Endothelial cell of umbilical vein (primary cell): Measurements from ENCODE around the gene PRKAG2. TPM values are rescaled to one million over a fixed set of nuclear protein-coding genes. Genes with fewer than 3 reads are reported as not detected.

Experiments
- BruUV-seq: library from RNA; stranded (reverse); fragments of 400-500 nt; replicated peaks from 2 replicates; lab custom pipeline; 2021; lab: Mats Ljungman, UMichigan
- CTCF ChIA-PET: fragments of 300-600, 350-600 bp; sonication (Branson Sonifier 250); formaldehyde crosslinking; loops from one replicate; lab custom pipeline; 2021; ENCODE audit warnings: antibody characterized with exemption, inconsistent platforms; lab: Charles Lee
- POLR2A ChIA-PET: fragments of 300-600, 350-600 bp; sonication (Branson Sonifier 250); formaldehyde crosslinking; loops from one replicate; lab custom pipeline; 2021; ENCODE audit warnings: antibody characterized with exemption, inconsistent platforms; lab: Charles Lee
- DNase-seq: peaks from one replicate; pipeline ENCODE4 v3.0.0-alpha.2; 2011; ENCODE audit warnings: low read depth, low spot score
- FAIRE-seq: peaks from 2 replicates; lab custom pipeline; 2011; peaks lifted over from hg19 to GRCh38; lab: Jason Lieb, UNC
- H2AFZ ChIP-seq: 2 replicates; pipeline ENCODE4 v1.6.0; 2012; ENCODE audit warnings: low read depth, low read length, control low read depth, inconsistent platforms
- H3K27ac ChIP-seq: 2 replicates; pipeline ENCODE4 v1.5.1; 2011; ENCODE audit warnings: low read depth, mild to moderate bottlenecking, control low read depth, low read length, moderate library complexity; ENCODE audit not compliant: insufficient read depth
- H3K27me3 ChIP-seq, 2 experiments: 2 replicates each; pipeline versions ENCODE4 v1.6.0 to v1.6.1; 2011; ENCODE audit warnings: low read length in 2 of 2, mixed read lengths in 1 of 2; ENCODE audit not compliant: control insufficient read depth in 2 of 2, insufficient read depth in 2 of 2
- H3K36me3 ChIP-seq, 2 experiments: 2 replicates in 1 of 2; 3 replicates in 1 of 2; pipeline ENCODE4 v1.5.1; 2011; ENCODE audit warnings: low read length in 2 of 2, mild to moderate bottlenecking in 1 of 2, moderate library complexity in 1 of 2; ENCODE audit not compliant: control insufficient read depth in 2 of 2, insufficient read depth in 2 of 2; ENCODE audit errors: extremely low read depth in 1 of 2
- H3K4me1 ChIP-seq: 3 replicates; pipeline ENCODE4 v1.5.1; 2011; ENCODE audit warnings: mild to moderate bottlenecking, low read length; ENCODE audit not compliant: control insufficient read depth, insufficient read depth; ENCODE audit errors: extremely low read depth
- H3K4me2 ChIP-seq: 2 replicates; pipeline ENCODE4 v1.6.1; 2011; ENCODE audit warnings: low read length, control low read depth, mixed read lengths; ENCODE audit not compliant: insufficient read depth
- H3K4me3 ChIP-seq, 3 experiments: fragments of 200-600 bp in 1 of 3; sonication (generic), shearing (Covaris generic) in 1 of 3; replicated peaks in 1 of 3; 2 replicates each; pipeline ENCODE4 v1.5.1; 2011 to 2016; ENCODE audit warnings: control low read depth in 3 of 3, low read length in 3 of 3, mild to moderate bottlenecking in 2 of 3, inconsistent platforms in 1 of 3, low read depth in 1 of 3, moderate library complexity in 1 of 3; ENCODE audit not compliant: insufficient read depth in 1 of 3
- H3K79me2 ChIP-seq: 2 replicates; pipeline ENCODE4 v1.6.0; 2012; ENCODE audit warnings: low read length, inconsistent platforms; ENCODE audit not compliant: control insufficient read depth, insufficient read depth
- H3K9ac ChIP-seq: replicated peaks from 2 replicates; pipeline ENCODE3; 2011; ENCODE audit warnings: low read length, control low read depth; ENCODE audit not compliant: insufficient read depth; ENCODE audit errors: extremely low read depth
- H3K9me1 ChIP-seq: replicated peaks from 3 replicates; pipeline ENCODE4 v1.6.0; 2011; ENCODE audit warnings: mild to moderate bottlenecking, low read length; ENCODE audit not compliant: control insufficient read depth, insufficient read depth; ENCODE audit errors: extremely low read depth
- H3K9me3 ChIP-seq: replicated peaks from 2 replicates; pipeline ENCODE4 v1.5.1; 2012; ENCODE audit warnings: low read length, inconsistent platforms; ENCODE audit not compliant: control insufficient read depth, insufficient read depth
- H4K20me1 ChIP-seq: replicated peaks from 2 replicates; pipeline ENCODE3; 2011; ENCODE audit warnings: mild to moderate bottlenecking, low read length; ENCODE audit not compliant: control insufficient read depth, insufficient read depth; ENCODE audit errors: extremely low read depth
- CTCF ChIP-seq, 2 donors: IDR thresholded peaks; 1 replicate in 1 of 2; 2 replicates in 1 of 2; pipeline ENCODE4 v1.5.1; 2011; ENCODE audit warnings: low read length in 2 of 2, mild to moderate bottlenecking in 2 of 2, moderate library complexity in 2 of 2, control low read depth in 1 of 2, inconsistent platforms in 1 of 2, low read depth in 1 of 2; ENCODE audit not compliant: insufficient read depth in 1 of 2; ENCODE audit errors: extremely low read depth in 1 of 2
- EZH2 ChIP-seq: IDR thresholded peaks from 2 replicates; pipeline ENCODE4 v1.6.1; 2012; ENCODE audit warnings: borderline replicate concordance, low read depth, mild to moderate bottlenecking, moderate library complexity, low read length, inconsistent platforms; ENCODE audit not compliant: severe bottlenecking
- FOS ChIP-seq: IDR thresholded peaks from 2 replicates; pipeline ENCODE4 v1.6.1; 2011; ENCODE audit warnings: mild to moderate bottlenecking, low read length, moderate library complexity, borderline replicate concordance; ENCODE audit not compliant: insufficient read depth
- JUN ChIP-seq: IDR thresholded peaks from 2 replicates; pipeline ENCODE4 v1.6.1; 2011; ENCODE audit warnings: borderline replicate concordance, low read depth; ENCODE audit not compliant: insufficient read length, insufficient read depth
- MYC ChIP-seq: IDR thresholded peaks from one replicate; pipeline ENCODE4 v1.6.1; 2011; ENCODE audit warnings: mild to moderate bottlenecking, low read depth, low read length
- POLR2A ChIP-seq: IDR thresholded peaks from 2 replicates; pipeline ENCODE4 v1.6.1; 2012; ENCODE audit warnings: low read depth, mild to moderate bottlenecking, control low read depth, low read length
- POLR2AphosphoS5 ChIP-seq: IDR thresholded peaks from 2 replicates; pipeline ENCODE4 v1.6.1; 2012; ENCODE audit warnings: low read depth, mild to moderate bottlenecking, control low read depth, low read length, moderate library complexity; ENCODE audit not compliant: insufficient read depth
- dilution Hi-C: fragments of 300-500 bp; cut with MboI; formaldehyde crosslinking; loops from one replicate; pipeline ENCODE4 v1.15.0; 2019; ENCODE audit warnings: low sequenced_read_pairs; ENCODE audit not compliant: extremely low pct_ligation_motif_present
- intact Hi-C: fragments of 100-400 bp; cut with micrococcal nuclease; formaldehyde crosslinking; loops from one replicate; pipeline ENCODE4 v1.10.0; 2022
- polyA plus RNA-seq, 4 experiments: library from polyadenylated mRNA; depleted of rRNA in 3 of 4; stranded (reverse) in 3 of 4; unstranded in 1 of 4; fragments of >200 nt; gene quantifications; 2 replicates each; pipeline versions ENCODE4 v1.2.1 to v1.2.3, GENCODE V29; 2011 to 2012; ENCODE audit warnings: missing spikeins in 1 of 4
- total RNA-seq: library from RNA; stranded (reverse); gene quantifications from 2 replicates; pipeline ENCODE4 v1.2.3, GENCODE V29; 2021

Gene PRKAG2
- total and polyA plus RNA-seq, 2 donors (not counting 3 experiments of a cell fraction or from before 2014, with no cell fraction given) = 19.3 to 51.5 TPM

DNA sequence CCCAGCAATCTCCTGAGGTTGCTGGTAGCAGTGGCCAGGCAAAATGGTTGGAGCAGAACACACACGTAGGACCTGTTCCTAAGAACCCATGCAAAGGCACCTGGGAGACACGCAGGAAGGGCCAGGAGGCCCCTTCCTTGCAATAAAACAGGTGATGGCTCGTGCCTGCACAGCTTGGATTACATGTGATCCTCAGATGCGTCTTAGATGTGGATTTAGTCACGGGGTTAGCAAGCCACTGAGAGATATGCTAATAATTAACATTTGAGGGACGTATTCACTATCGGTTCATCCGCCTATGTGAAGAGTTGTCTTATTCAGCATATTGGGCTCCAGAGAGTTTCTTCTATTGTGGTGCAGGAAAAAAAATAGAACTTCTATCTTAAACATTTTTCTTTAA lies 352.6 kb downstream of the PRKAG2 start:
- no peak overlapping the region for H3K4me3 ChIP-seq
- no peak for FAIRE-seq
- peaks cover 5% of the 10 kb centered on the region for H3K4me1 ChIP-seq
- H3K9me1 ChIP-seq = no peaks in the 10 kb centered on the region
- DNase-seq = no peak
- POLR2A ChIA-PET = no interaction called here
- BruUV-seq = no TSS peak
- no peak overlapping the region for H3K4me2 ChIP-seq
- intact Hi-C loops = no loop called here
- dilution Hi-C loops = no loop called here
- H3K27me3 ChIP-seq = peaks cover 0 to 2% of the 10 kb centered on the region in 2 experiments
- no peak overlapping the region for H3K9ac ChIP-seq
- TF ChIP-seq CTCF (IDR thresholded peaks at IDR 0.05; ENCODE audit: extremely low read depth in 1 of 2, insufficient read depth in 1 of 2, low read depth in 1 of 2, low read length in 2 of 2) (no peak), EZH2 (no peak), POLR2A (no peak), JUN (no peak), FOS (no peak), POLR2AphosphoS5 (no peak), MYC (no peak)
- CTCF ChIA-PET = interaction anchor here (1.0 to 1.1 kb wide), 2 partner anchors 8 to 14 kb away, joined by 4 to 5 read pairs; no protein-coding TSS in a partner anchor
- H3K27ac ChIP-seq = no peak overlapping the region
- H2AFZ ChIP-seq = no peak overlapping the region
- no peaks in the 10 kb centered on the region for H4K20me1 ChIP-seq
- no peaks in the 10 kb centered on the region for H3K79me2 ChIP-seq
- H3K9me3 ChIP-seq = no peaks in the 10 kb centered on the region
- H3K36me3 ChIP-seq = no peaks in the 10 kb centered on the region
